GM13977 (cell line): Measurements from ENCODE around the gene ZC3HAV1L.
"Not testable (repeated sequence)": the region's sequence is repeated elsewhere in the genome, so short reads cannot be mapped to it uniquely, and the experiment has no call there.

Experiments used
- DNase-seq: peaks from one replicate; pipeline ENCODE4 v3.0.0; 2012; ENCODE audit warnings: low spot score
- in situ Hi-C: fragments of 300-500 bp; cut with MboI; formaldehyde crosslinking; loops from one replicate; pipeline ENCODE4 v1.12.0; 2022; ENCODE audit warnings: low sequenced_read_pairs, low pct_unique_long_range_greater_than_20kb, mixed read lengths, inconsistent platforms; ENCODE audit not compliant: unreplicated experiment
- TF ChIP-seq, protein P1 (sequence below): IDR thresholded peaks from 2 replicates; pipeline ENCODE4 v1.5.1; 2012; ENCODE audit warnings: mild to moderate bottlenecking, control low read depth; ENCODE audit not compliant: insufficient read depth; ENCODE audit errors: extremely low read depth, missing control alignments

The ZC3HAV1L gene

DNA sequence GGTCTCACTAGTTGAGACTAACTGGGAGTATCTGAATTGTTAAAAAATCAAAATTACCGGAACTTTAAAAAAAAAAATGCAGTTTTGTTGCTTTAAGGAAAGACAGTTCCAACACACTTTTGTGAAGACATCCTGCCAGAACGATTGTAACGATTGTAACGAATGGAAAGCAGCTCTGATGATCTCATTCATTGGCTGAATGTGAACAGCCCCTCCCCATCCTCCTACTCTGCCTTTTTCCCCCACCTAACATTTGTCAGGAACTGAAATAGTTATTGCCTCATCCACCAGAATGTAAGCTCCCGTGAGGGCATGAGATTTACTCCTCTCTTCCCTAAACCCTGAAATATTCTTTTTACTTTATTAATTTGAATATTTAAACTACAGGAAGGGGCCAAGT, 23.1 kb upstream of the ZC3HAV1L start:
- in situ Hi-C loops = no loop called here
- TF ChIP-seq, protein P1, sequence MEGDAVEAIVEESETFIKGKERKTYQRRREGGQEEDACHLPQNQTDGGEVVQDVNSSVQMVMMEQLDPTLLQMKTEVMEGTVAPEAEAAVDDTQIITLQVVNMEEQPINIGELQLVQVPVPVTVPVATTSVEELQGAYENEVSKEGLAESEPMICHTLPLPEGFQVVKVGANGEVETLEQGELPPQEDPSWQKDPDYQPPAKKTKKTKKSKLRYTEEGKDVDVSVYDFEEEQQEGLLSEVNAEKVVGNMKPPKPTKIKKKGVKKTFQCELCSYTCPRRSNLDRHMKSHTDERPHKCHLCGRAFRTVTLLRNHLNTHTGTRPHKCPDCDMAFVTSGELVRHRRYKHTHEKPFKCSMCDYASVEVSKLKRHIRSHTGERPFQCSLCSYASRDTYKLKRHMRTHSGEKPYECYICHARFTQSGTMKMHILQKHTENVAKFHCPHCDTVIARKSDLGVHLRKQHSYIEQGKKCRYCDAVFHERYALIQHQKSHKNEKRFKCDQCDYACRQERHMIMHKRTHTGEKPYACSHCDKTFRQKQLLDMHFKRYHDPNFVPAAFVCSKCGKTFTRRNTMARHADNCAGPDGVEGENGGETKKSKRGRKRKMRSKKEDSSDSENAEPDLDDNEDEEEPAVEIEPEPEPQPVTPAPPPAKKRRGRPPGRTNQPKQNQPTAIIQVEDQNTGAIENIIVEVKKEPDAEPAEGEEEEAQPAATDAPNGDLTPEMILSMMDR = no peak
- no peak for DNase-seq

DNA sequence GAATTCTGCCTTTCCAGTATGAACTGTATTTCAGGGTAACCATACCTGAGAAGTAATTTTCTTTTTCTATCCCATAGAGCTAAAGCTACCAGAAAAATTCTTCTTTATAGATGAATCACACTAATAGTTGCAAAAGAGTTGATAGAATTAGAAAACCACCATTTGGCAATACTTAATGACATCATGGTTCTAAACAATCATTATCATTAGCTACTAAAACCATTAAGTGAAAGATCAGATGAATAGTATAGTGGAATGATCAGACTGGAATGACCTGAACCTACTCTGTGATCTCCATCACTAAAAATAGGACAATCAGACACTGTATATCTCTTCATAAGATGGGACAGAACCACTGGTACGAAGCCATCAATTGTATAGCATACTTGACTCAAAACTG, 19.8 kb upstream of the ZC3HAV1L start:
- in situ Hi-C loops = no loop called here
- TF ChIP-seq, protein P1 = no peak
- DNase-seq = no peak

DNA sequence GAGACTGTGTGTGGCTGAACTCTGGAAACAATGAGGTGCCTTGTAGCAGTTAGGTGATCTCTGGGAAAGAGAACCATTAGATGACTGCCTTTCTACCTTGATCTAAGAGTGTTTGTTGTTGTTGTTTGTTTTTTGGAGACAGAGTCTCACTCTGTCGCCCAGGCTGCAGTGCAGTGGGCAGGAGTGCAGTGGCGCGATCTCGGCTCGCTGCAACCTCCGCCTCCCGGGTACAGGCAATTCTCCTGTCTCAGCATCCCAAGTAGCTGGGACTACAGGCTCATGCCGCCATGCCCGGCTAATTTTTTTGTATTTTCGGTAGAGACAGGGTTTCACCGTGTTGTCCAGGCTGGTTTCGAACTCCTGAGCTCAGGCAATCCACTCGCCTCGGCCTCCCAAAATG, 18.8 kb upstream of the ZC3HAV1L start:
- in situ Hi-C loops, DNase-seq: not testable (repeated sequence)

GRCh38 chr7:139054101-139054500, 18.3 kb upstream of the ZC3HAV1L start:
- no peak for DNase-seq
- in situ Hi-C loops = no loop called here
- TF ChIP-seq, protein P1 = no peak

DNA sequence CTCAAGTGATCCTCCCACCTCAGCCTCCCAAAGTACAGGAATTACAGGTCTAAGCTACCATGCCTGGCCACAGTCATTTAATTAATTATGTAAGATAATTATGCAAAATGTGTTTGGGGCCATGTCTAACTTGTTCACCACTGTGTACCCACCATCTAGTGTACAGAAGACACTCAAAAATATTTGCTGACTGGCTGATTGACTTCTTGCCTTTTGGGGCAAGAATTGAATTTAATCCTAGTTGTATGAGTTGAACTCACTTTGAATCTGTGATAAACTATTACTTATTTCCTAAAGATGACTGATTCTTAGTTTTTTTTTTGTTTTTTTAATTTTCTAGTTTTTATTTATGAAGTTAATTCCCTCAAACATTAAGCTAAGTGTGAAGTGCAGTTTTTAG, 15.8 kb upstream of the ZC3HAV1L start:
- in situ Hi-C loops = no loop called here
- DNase-seq = no peak

DNA sequence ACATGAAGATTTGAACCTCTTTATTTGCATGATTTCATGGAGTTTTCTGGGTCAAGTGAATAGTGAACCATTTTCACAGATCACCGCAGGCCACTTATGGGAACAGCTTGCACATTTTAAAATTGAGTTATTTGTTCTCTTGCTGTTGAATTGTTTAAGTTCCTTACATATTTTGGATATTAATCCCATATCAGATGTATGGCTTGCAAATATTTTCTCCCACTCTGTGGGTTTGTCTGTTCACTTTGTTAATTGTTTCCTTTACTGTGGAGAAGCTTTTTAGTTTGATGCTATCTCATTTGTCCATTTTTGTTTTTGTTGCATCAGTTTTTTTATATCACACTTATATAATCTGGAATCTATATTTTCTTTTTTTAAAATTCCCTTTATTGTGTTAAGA, 14.1 kb upstream of the ZC3HAV1L start:
- DNase-seq = no peak
- TF ChIP-seq, protein P1 = no peak
- in situ Hi-C loops = no loop called here

More for the DNA sequence above, 15.8 kb upstream of the ZC3HAV1L start:
- TF ChIP-seq, protein P1 = no peak

DNA sequence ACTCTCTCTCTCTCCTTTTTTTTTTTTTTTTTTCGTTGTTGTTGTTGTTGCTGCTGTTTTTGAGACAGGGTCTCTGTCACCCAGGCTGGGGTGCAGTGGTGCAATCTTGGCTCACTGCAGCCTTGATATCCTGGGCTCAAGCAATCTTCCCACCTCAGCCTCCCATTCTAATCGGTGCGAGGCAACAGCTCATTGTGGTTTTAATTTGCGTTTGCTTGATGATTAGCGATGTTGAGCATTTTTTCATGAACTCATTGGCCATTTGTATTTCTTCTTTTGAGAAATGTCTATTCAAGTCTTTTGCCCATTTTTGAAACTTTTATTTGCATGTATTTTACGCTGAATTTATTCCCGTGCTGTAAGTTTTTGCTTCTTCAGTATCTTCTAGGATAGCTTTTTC, 13.3 kb upstream of the ZC3HAV1L start:
- TF ChIP-seq, protein P1 = no peak
- in situ Hi-C loops = no loop called here
- no peak for DNase-seq

DNA sequence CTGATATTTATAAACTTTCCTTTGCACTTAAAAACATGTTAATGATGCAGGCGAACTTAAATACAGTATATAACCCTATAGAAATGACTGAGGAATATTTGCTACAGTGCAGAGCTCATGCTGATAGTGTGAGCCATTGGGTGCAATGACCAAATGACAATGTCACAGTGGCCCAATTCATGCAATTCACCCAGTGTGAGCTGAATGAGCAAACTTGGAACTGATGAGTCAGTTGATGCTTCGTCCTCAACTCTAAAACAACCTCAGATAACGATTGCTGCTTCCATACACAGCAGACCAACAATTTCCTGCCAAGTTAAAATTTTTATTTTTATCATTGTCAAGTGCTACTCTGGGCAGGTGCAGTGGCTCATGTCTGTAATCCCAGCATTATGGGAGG, 12.1 kb upstream of the ZC3HAV1L start:
- in situ Hi-C loops = no loop called here
- TF ChIP-seq, protein P1 = no peak
- DNase-seq = no peak
